CD4-positive, alpha-beta T cell treated with Interleukin-15 for 1 hour (primary cell): ENCODE results near the gene SLC19A1.

ENCODE experiments used
- DNase-seq: peaks from one replicate; pipeline ENCODE4 v3.0.0-alpha.2; 2020

Gene SLC19A1

DNA sequence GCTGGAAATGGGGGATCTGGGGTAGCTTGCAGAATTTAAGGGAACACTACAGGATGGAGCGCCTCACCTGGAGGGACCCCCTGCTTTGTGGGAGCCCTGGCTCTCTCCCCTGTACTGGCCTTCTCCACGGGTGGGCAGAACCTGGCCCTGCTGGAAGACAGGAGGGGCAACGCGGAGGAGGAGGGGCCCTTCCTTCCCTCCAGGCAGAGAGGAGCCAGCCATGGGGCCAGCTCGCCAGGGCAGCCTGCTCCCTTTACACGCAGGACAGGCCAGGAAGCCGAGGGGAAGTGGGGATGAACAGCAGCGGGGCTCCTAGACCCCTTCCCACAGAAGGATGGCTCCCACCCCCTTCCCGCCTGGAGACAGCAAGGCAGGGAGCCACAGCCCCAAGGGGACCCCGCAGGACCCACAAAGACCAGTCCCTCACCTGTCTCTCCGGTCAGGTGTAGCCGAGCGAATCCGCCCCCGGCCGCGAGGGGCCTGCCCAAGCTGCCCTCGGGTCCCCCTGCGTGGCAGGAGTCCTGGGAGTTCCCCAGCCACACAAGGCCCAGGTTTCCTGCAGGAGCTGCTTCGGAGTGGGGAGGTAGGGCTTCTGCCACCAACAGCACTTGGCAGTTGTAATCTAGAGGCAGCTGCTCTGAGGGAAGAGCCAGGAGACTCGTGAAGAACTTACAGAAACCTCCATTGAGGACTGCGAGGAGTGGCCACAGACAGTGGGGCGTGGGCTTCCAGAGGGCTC is 1.6 kb upstream of the SLC19A1 start:
- DNase-seq, result no peak

DNA sequence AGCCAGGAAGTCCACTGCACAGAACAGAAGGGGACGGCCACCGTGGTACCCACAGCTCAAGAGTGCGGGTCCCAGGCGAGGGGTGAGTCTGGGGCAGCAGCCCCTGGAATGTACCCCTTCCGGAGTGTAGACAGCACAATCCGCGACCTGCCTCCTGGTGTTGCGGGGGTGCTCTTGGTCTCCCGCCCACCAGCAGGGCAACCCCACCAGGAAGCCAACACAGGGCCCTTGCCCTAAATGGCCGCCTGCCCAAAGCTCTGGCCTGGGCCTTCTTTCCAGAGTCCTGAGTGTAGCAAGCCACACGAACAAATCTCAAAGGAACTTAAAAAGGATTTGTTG is 1.1 kb upstream of the SLC19A1 start:
- no peak for DNase-seq

DNA sequence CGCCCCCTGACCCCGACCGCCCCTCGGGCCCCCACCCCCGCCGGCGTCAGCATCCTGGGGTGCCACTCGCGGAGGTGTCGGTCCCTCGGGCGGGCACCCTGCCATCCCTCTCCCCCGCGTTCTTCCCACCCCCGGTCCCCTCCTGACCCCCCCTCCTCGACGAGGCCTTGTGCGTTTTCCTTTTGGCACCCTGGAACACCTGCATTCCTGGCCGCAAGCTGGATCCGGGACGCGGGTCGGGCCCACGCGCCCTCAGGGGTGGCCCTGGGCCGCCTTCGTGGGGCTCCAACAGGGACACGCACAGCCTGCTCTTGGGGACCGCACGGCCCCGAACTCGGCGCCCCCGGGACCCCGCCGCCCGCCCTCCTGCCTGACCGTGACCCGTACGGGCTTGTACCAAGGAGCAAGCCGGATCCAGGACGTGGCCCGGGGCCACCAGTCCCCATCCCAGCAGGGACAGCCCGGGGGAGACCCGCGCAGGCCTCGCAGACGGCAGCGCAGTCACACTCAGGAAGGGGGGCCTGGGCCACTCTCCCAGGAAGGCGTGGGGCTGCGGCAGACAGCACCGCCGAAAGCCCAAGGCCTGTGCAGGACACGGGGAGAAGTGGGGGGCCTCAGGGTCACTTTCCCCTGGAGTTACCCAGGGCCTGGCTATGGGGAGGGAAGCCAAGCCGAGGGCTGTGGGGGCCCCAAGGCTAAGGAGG is 579 bp upstream of the SLC19A1 start:
- DNase-seq, result no peak

- peak; percentile 77 for DNase-seq
These were observed 810 bp downstream of the SLC19A1 start for GRCh38 chr21:45541221-45542039.

GRCh38 chr21:45540601-45540970 is 1.7 kb downstream of the SLC19A1 start:
- no peak for DNase-seq

GRCh38 chr21:45539796-45540600 is 2.2 kb downstream of the SLC19A1 start:
- DNase-seq, result no peak

- peak; percentile 15 for DNase-seq
These were observed 3.0 kb downstream of the SLC19A1 start for GRCh38 chr21:45539046-45539795.

GRCh38 chr21:45538381-45539045 is 3.7 kb downstream of the SLC19A1 start:
- peak; percentile 11 for DNase-seq

GRCh38 chr21:45537746-45538291 is 4.4 kb downstream of the SLC19A1 start:
- DNase-seq, result peak; percentile 9

DNA sequence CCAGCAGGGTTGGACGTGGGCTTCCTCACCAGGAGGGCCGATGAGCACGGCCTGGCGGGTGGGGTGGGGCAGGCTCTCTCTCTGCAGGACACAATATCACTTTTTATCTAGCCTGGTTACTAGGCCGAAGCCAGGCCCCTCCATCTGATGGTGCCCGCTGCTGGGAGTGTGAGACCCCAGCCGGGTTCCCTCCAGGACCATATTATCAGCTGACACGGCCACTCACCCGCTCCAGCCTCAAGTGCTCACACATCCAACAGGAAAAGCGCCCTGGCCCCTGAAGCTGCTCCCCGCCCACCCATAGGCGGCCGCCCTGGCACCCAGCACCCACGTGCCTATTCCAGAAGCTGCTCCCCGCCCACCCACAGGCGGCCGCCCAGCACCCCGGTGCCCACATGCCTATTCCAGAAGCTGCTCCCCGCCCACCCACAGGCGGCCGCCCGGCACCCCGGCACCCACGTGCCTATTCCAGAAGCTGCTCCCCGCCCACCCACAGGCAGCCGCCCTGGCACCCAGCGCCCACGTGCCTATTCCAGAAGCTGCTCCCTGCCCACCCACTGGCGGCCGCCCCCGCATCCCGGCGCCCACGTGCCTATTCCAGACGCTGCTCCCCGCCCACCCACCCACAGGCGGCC is 5.0 kb downstream of the SLC19A1 start:
- DNase-seq, result peak; percentile 7

- DNase-seq, result no peak
These were observed 5.7 kb downstream of the SLC19A1 start for GRCh38 chr21:45536301-45537081.

- DNase-seq, result peak; percentile 55
These were observed 6.7 kb downstream of the SLC19A1 start for GRCh38 chr21:45535341-45536081.

- peak; percentile 16 for DNase-seq
These were observed 7.5 kb downstream of the SLC19A1 start for GRCh38 chr21:45534636-45535331.

- DNase-seq, result peak; percentile 15
These were observed 8.2 kb downstream of the SLC19A1 start for GRCh38 chr21:45533846-45534635.

DNA sequence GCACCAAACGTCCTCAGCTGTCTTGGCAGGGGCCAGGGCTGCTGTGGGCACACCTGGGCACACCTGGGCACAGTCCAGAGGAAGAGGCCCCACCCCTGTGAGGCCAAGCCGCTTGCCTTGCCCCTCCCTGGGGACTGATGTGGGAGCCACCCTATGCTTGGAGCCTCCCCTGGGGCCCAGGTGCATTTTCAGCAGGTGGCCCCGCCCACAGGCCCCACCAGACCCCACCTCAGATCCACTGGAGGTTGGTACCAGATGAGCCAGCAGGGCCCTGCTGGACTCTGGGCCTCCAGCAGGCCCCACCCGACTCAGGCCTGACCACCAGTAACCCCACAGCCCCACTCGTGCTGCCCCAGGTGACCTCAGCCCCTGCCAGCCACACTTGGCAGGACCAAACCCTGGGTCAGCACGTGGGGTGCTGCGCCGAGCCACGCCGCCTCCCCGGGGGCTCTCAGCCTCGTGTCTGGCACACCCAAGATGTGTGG is 8.8 kb downstream of the SLC19A1 start:
- peak; percentile 16 for DNase-seq

GRCh38 chr21:45532826-45533360 is 9.3 kb downstream of the SLC19A1 start:
- DNase-seq, result peak; percentile 17
